WTC11 (cell line): Measurements from ENCODE around the gene SLC2A9.

Experiments
- CBFB ChIP-seq: sonication (generic); formaldehyde crosslinking; IDR thresholded peaks from 2 replicates; pipeline ENCODE4 v1.8.1; 2022; ENCODE audit warnings: mild to moderate bottlenecking, low read depth, missing genetic modification reagents
- MYBL2 ChIP-seq: sonication (generic); formaldehyde crosslinking; IDR thresholded peaks from 2 replicates; pipeline ENCODE4 v1.8.1; 2023; ENCODE audit warnings: mild to moderate bottlenecking, moderate library complexity, missing genetic modification reagents
- OVOL2 ChIP-seq: fragments of 250-450 bp; sonication (Bioruptor Pico); IDR thresholded peaks from 2 replicates; pipeline ENCODE4 v1.9.0; 2021; ENCODE audit warnings: mild to moderate bottlenecking, borderline replicate concordance
- TP53 ChIP-seq: sonication (generic); formaldehyde crosslinking; IDR thresholded peaks from 2 replicates; pipeline ENCODE4 v1.8.1; 2023; ENCODE audit warnings: mild to moderate bottlenecking, missing genetic modification reagents
- ZNF138 ChIP-seq: sonication (generic); formaldehyde crosslinking; conservative IDR thresholded peaks from 2 replicates; pipeline ENCODE4 v1.8.1; 2022; ENCODE audit warnings: mild to moderate bottlenecking, moderate library complexity, missing genetic modification reagents
- TF ChIP-seq, protein P1 (sequence below): fragments of 200-600 bp; IDR thresholded peaks from 2 replicates; pipeline ENCODE4 v1.8.0; 2022; ENCODE audit warnings: antibody characterized with exemption
- TF ChIP-seq, protein P2 (sequence below): sonication (generic); formaldehyde crosslinking; IDR thresholded peaks from 2 replicates; pipeline ENCODE4 v1.8.0; 2022; ENCODE audit warnings: mild to moderate bottlenecking, missing genetic modification reagents
- TF ChIP-seq, protein P3 (sequence below): sonication (generic); formaldehyde crosslinking; IDR thresholded peaks from 2 replicates; pipeline ENCODE4 v1.8.1; 2022; ENCODE audit warnings: low read depth, missing genetic modification reagents, borderline replicate concordance

DNA sequence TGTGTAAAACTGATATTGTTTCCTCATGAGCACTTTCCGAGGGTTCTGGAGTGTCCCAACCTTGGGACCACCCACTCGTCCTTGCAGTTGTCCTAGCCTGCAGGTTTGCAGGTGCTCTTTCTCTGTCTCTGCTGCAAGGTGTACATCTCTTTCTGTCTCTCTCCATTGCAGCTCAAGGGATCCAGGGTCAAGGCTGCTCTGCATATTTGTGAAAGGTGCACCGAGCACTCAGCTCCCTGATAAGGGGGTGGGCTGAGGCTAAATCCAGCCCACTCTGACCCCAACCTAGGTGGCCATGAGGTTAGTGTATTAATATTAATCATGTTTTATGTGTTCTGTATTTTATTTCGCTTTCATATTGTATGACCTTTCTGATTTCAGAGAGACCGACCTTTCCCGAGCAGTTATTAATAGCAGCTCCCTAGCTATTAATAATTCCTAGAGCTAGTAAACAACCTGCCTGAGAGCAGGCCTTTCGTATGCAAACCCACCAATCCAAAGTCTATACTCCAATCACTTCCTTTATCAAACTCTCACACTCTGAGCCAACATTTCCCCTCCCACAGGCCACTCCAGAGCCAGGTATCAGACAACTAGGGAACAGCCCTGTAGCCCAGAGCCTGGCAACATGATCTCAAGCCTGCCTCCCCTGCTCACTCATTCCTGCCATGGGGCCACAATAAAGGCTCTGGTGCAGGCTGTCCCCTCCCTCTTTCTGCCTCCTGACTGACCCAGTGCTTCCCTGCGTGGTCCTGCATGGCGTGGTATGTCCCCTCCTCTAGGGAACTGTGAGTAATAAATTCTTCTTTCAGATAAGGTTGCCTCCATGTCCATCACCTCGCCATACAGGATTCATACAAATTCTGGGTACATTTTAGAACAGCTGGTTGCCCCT is 73.9 kb downstream of the SLC2A9 start:
- TF ChIP-seq, protein P1, sequence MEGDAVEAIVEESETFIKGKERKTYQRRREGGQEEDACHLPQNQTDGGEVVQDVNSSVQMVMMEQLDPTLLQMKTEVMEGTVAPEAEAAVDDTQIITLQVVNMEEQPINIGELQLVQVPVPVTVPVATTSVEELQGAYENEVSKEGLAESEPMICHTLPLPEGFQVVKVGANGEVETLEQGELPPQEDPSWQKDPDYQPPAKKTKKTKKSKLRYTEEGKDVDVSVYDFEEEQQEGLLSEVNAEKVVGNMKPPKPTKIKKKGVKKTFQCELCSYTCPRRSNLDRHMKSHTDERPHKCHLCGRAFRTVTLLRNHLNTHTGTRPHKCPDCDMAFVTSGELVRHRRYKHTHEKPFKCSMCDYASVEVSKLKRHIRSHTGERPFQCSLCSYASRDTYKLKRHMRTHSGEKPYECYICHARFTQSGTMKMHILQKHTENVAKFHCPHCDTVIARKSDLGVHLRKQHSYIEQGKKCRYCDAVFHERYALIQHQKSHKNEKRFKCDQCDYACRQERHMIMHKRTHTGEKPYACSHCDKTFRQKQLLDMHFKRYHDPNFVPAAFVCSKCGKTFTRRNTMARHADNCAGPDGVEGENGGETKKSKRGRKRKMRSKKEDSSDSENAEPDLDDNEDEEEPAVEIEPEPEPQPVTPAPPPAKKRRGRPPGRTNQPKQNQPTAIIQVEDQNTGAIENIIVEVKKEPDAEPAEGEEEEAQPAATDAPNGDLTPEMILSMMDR, result no peak
- no peak for TF ChIP-seq ZNF138 (CRISPR knock-in tag)
- TF ChIP-seq, protein P2, sequence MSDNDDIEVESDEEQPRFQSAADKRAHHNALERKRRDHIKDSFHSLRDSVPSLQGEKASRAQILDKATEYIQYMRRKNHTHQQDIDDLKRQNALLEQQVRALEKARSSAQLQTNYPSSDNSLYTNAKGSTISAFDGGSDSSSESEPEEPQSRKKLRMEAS, result no peak
- TF ChIP-seq OVOL2 (CRISPR knock-in tag), result no peak
- TF ChIP-seq TP53 (CRISPR knock-in tag), result no peak
- TF ChIP-seq, protein P3, sequence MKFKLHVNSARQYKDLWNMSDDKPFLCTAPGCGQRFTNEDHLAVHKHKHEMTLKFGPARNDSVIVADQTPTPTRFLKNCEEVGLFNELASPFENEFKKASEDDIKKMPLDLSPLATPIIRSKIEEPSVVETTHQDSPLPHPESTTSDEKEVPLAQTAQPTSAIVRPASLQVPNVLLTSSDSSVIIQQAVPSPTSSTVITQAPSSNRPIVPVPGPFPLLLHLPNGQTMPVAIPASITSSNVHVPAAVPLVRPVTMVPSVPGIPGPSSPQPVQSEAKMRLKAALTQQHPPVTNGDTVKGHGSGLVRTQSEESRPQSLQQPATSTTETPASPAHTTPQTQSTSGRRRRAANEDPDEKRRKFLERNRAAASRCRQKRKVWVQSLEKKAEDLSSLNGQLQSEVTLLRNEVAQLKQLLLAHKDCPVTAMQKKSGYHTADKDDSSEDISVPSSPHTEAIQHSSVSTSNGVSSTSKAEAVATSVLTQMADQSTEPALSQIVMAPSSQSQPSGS, result no peak
- no peak for TF ChIP-seq MYBL2 (CRISPR knock-in tag)
- no peak for TF ChIP-seq CBFB (CRISPR knock-in tag)
